ENCODE results near the gene ITPKB.

GRCh38 chr1:226659641-226660040, 79.4 kb downstream of the ITPKB start:
- TF ChIP-seq CTCF (IDR thresholded peaks at IDR 0.05; ENCODE audit: low read depth, low read length) (no peak), POLR2A (IDR thresholded peaks at IDR 0.05; ENCODE audit: extremely low read depth, insufficient read length) (no peak)
